HG03280 (cell line): ENCODE data around the gene CYB5B.
A peak's percentile ranks its signal among the peaks of the same experiment; 100 is the strongest.

Experiments used
- ATAC-seq: cut with Tn5 transposase; IDR thresholded peaks from one replicate; pipeline ENCODE4 v1.9.1; 2021; ENCODE audit warnings: mild to moderate bottlenecking, moderate library complexity; ENCODE audit not compliant: unreplicated experiment

The CYB5B gene

GRCh38 chr16:69424053-69424934, at the start of gene CYB5B:
Gene CYB5B, plus strand, starts transcription at chr16:69424619. Its CDS starts 65 bp downstream, at chr16:69424684.
- peak; percentile 96 for ATAC-seq

DNA sequence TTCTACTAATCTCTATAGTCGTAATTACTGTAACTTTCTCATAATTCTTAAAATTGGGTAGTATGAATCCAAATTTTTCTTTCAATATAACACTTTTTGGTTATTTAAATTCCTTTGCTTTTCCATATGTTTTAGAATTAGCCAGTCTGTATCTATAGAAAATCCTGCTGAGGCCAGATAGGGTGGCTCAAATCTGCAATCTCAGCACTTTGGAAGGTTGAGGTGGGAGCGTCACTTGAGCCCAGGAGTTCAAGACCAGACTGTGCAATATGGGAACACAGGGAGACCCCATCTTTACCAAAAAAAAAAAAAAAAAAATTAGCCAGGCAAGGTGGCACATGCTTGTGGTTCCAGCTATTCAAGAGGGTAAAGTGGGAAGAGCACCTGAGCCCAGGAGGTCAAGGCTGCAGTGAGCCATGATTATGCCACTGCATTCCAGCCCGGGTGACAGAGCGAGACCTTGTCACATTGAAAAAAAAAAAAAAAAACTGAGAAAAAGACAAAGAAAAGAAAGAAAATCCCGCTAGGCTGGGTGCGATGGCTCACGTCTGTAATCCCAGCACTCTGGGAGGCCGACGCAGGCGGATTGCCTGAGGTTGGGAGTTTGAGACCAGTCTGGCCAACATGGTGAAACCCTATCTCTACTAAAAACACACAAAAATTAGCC, 47.9 kb upstream of the CYB5B start:
- ATAC-seq = no peak

DNA sequence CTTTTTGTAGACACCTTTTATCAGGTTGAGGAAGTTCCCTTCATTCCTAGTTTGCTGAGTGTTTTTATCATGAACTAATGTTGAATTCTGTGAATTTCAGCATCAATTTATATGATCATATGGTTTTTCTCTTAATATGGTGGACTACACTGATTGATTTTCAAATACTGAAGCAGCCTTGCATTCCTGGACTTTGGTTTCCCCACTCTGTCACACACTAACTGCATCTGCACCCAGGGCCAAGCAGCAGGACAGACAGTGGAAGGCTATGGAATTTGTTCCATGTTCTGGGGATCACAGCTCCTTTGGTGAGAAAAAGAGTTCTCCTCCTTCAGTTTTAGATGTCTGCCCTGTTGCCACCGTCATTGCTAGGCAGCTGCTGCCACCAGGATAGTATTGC, 46.4 kb upstream of the CYB5B start:
- ATAC-seq = no peak

DNA sequence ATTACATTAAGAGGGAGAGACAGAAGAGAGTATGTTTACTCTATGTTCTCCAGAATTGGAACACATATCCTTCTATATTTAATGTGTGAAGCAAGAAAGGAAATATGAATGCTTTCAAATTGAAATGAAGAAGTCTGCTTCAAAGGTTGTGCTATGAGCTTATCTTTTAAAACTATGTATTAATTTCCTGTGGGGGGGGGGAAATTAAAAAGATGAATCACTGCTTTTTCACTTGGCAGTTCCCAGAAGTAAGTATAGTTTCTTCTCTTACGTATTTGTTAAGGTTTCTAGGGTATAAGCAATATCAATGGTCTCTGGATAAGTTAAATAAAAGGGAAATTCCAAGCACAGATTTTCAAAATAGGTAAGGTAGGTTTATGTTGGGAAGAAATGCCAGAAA, 45.7 kb upstream of the CYB5B start:
- no peak for ATAC-seq

GRCh38 chr16:69381231-69381630, 43.2 kb upstream of the CYB5B start:
- ATAC-seq = no peak

DNA sequence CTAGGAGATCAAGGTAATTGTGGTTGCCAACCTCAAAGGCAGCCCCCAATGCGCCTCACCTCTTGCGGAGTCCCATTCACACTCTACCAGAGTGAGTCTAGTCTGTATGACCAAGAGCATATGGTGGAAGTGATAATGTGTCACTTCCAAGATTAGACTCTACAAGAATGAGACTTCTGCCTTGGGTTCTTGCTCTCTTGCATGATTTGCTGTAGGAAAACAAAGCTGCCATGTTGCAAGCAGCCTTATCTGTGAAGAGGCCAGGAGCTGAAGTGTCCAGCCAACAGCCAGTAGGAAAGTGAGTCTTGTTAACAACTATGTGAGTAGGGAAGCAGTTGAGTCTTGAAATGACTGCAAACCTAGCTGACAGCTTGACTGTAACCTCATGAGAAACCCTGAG, 42.0 kb upstream of the CYB5B start:
- no peak for ATAC-seq

- no peak for ATAC-seq
These were observed 39.4 kb upstream of the CYB5B start for GRCh38 chr16:69384974-69385373.

DNA sequence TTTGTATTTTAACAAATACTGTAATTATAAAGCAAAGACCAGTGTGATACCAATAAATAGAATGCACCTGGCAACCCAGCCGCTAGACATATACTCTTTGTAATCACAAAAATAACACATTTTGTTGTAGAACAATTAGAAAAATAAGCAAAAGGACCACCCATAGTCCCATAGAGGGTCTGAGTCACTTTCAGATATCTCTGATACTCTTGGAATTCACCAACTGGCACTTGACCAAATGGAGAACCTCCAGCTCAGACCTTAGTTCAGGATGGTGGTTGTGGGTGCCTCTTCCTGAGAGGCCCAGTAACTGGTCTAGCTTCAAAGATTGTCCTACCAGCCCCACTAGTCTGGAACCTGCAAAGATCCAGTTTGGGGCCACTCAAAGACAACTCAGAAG, 37.8 kb upstream of the CYB5B start:
- ATAC-seq = no peak

- no peak for ATAC-seq
These were observed 30.2 kb upstream of the CYB5B start for GRCh38 chr16:69393898-69394849.

GRCh38 chr16:69395859-69396186, 28.6 kb upstream of the CYB5B start:
- no peak for ATAC-seq

- ATAC-seq = no peak
These were observed 28.0 kb upstream of the CYB5B start for GRCh38 chr16:69396187-69397061.

DNA sequence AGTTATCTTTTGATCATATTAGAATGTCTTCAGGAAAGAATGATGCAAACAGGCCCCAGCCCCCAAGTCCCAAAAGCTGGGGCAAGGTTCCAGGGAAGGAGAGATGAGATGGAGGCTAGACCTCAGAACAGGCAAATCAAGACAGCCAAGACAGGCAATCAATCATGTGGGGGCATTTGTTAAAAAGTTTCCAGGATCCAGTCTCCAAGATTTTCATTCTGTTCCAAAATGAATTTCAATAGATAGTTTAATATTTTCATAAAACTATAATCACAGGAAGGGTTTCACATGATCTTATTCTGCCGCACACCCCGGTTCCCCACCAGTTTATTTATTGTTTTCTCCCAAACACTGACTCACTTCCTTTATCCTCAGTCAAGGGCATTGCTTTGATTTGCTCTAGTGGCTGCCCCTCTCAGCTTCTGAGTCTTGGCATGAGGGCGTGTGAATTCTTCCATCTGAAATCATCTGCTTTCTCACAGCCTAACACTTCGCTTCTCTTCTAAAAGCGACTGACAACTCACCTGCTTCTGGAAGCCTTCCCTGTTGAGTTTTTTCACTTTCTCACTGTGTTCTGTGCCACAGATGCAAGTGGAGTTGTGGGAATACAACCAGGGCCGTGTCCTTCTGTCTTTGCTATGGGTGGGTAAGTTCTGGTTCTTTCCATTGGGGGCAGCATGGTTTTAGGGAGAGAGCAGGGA, 26.4 kb upstream of the CYB5B start:
- no peak for ATAC-seq

DNA sequence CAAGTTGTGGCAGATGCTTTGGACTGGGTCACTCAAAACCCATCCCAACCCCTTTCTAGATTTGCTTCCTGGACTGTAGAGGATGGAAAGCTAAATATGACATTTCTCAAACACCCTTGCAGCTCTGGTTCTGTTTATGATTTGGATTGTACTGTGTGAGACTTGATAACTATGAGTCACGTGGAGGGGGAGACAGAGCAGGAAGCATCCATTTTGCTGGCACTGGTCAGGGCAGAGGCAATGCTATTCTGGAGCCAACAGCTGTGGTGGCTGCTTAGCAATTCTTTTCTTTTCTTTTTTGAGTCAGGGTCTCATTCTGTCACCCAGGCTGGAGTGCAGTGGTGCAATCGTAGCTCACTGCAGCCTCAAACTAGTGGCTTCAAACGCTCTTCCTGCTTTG, 25.1 kb upstream of the CYB5B start:
- ATAC-seq = no peak

DNA sequence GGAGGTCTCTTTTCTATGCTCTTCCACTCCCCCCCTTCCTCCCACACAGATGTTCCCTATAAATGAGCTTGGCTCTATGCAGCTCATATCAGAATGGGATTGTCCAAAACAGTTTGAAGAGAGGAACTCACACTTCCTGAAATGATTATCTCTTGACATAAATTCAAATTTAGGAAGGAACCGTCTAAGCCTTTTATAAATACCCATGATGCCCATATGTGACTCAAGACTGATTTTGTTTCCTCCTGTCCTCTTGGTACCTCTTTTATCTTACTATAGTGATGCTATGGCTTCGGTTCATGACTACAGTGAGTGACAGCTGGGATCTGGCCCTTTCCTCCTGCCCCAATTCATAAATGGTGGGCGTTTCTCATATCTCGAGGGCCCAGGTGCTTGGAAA, 22.0 kb upstream of the CYB5B start:
- no peak for ATAC-seq

DNA sequence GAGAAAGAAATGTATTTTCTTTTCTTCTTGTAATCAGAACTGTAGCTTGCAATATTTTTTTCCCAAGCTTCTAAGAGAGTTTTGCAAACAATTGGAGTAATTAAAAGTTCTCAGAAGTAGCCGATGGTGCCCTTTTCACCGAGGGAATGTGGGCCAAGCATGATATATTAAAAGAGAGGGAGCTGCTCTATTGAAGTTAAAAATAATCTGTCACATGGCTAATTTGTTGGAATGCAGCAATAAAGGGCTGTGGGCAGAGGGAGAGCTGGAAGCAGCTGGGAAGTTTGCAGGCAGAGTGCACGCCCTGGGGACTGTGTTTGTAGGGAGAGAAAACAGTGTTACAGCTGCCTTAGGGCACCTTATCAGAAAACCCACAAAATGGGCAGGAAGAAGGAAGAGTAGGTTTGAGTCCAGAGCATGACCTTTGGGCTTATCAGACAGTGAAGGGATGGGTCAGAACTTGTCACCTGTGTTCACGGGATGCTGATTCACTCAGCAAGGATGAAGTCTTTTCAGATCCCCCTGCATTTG, 20.1 kb upstream of the CYB5B start:
- no peak for ATAC-seq

- ATAC-seq = no peak
These were observed 19.1 kb upstream of the CYB5B start for GRCh38 chr16:69405326-69405725.

GRCh38 chr16:69405757-69406156, 18.7 kb upstream of the CYB5B start:
- ATAC-seq = no peak

GRCh38 chr16:69406780-69407331, 17.6 kb upstream of the CYB5B start:
- ATAC-seq = no peak

GRCh38 chr16:69407702-69408323, 16.6 kb upstream of the CYB5B start:
- ATAC-seq = no peak
